DMS79 (cell line): ENCODE results near the gene MYLK.

ENCODE experiments used
- DNase-seq: peaks from one replicate; lab custom pipeline; 2025; lab: John Stamatoyannopoulos, UW

Gene MYLK

GRCh38 chr3:123648696-123649405 is 235.3 kb downstream of the MYLK start:
- DNase-seq = no peak

- DNase-seq = no peak
Measured at GRCh38 chr3:123644358-123644757, 239.8 kb downstream of the MYLK start.

- no peak for DNase-seq
Measured at GRCh38 chr3:123642957-123643330, 241.2 kb downstream of the MYLK start.

GRCh38 chr3:123642182-123642956 is 241.8 kb downstream of the MYLK start:
- no peak for DNase-seq

- no peak for DNase-seq
Measured at GRCh38 chr3:123641505-123641904, 242.6 kb downstream of the MYLK start.

GRCh38 chr3:123640740-123641462 is 243.2 kb downstream of the MYLK start:
- no peak for DNase-seq

- no peak for DNase-seq
Measured at GRCh38 chr3:123640311-123640710, 243.8 kb downstream of the MYLK start.

- no peak for DNase-seq
Measured at GRCh38 chr3:123638936-123639689, 245.0 kb downstream of the MYLK start.

GRCh38 chr3:123637841-123638240 is 246.3 kb downstream of the MYLK start:
- no peak for DNase-seq

- no peak for DNase-seq
Measured at GRCh38 chr3:123637131-123637530, 247.0 kb downstream of the MYLK start.

GRCh38 chr3:123636431-123636841 is 247.7 kb downstream of the MYLK start:
- no peak for DNase-seq

GRCh38 chr3:123635717-123636116 is 248.4 kb downstream of the MYLK start:
- no peak for DNase-seq

- no peak for DNase-seq
Measured at GRCh38 chr3:123635217-123635616, 248.9 kb downstream of the MYLK start.

GRCh38 chr3:123634149-123635051 is 249.7 kb downstream of the MYLK start:
- no peak for DNase-seq

- DNase-seq = no peak
Measured at GRCh38 chr3:123633530-123633929, 250.6 kb downstream of the MYLK start.

- DNase-seq = no peak
Measured at GRCh38 chr3:123632161-123632655, 251.9 kb downstream of the MYLK start.

GRCh38 chr3:123629747-123630047 is 254.4 kb downstream of the MYLK start:
- no peak for DNase-seq

GRCh38 chr3:123628996-123629746 is 255.0 kb downstream of the MYLK start:
- no peak for DNase-seq

- no peak for DNase-seq
Measured at GRCh38 chr3:123627673-123628670, 256.2 kb downstream of the MYLK start.
